Osteoblast (primary cell): ENCODE measurements around the gene FXR2. TPM values are rescaled to one million over a fixed set of nuclear protein-coding genes. Genes with fewer than 3 reads are reported as not detected.
"Not testable (repeated sequence)": the region's sequence is repeated elsewhere in the genome, so short reads cannot be mapped to it uniquely, and the experiment has no call there.

ENCODE experiments used
- DNase-seq: peaks from one replicate; pipeline ENCODE4 v3.0.0; 2011; ENCODE audit warnings: low spot score, mixed read lengths; ENCODE audit not compliant: insufficient read length; ENCODE audit errors: missing footprints
- H2AFZ ChIP-seq: 2 replicates; pipeline ENCODE4 v1.6.0; 2011; ENCODE audit warnings: mild to moderate bottlenecking, low read length
- H3K27ac ChIP-seq: 2 replicates; pipeline ENCODE4 v1.5.1; 2011; ENCODE audit warnings: mild to moderate bottlenecking, low read depth, low read length, moderate library complexity
- H3K27me3 ChIP-seq: 2 replicates; pipeline ENCODE4 v1.6.0; 2012; ENCODE audit warnings: mild to moderate bottlenecking, control low read depth, inconsistent platforms, low read length, moderate library complexity; ENCODE audit not compliant: insufficient read depth
- H3K36me3 ChIP-seq: 2 replicates; pipeline ENCODE4 v1.5.1; 2011; ENCODE audit warnings: mild to moderate bottlenecking, low read length, control low read depth, moderate library complexity; ENCODE audit not compliant: insufficient read depth
- H3K4me1 ChIP-seq: 2 replicates; pipeline ENCODE4 v1.5.1; 2011; ENCODE audit warnings: mild to moderate bottlenecking, low read length, control low read depth, moderate library complexity; ENCODE audit not compliant: insufficient read depth
- H3K4me2 ChIP-seq: 2 replicates; pipeline ENCODE4 v1.6.0; 2011; ENCODE audit warnings: mild to moderate bottlenecking, low read length; ENCODE audit not compliant: insufficient read depth
- H3K4me3 ChIP-seq: fragments of 200-600 bp; sonication (generic); 3 replicates; pipeline ENCODE4 v1.5.1; 2012; ENCODE audit warnings: mild to moderate bottlenecking, low read length, inconsistent platforms; ENCODE audit not compliant: insufficient read depth
- H3K79me2 ChIP-seq: 2 replicates; pipeline ENCODE4 v1.6.0; 2012; ENCODE audit warnings: mild to moderate bottlenecking, low read length, control low read depth, inconsistent platforms; ENCODE audit not compliant: insufficient read depth
- H3K9me3 ChIP-seq: 2 replicates; pipeline ENCODE4 v1.5.1; 2011; ENCODE audit warnings: low read depth, low read length, control low read depth
- H4K20me1 ChIP-seq: 2 replicates; pipeline ENCODE4 v1.6.0; 2012; ENCODE audit warnings: mild to moderate bottlenecking, low read length, control low read depth; ENCODE audit not compliant: insufficient read depth
- total RNA-seq: library from RNA; depleted of rRNA; stranded (reverse); fragments of >200 nt; gene quantifications from 2 replicates; pipeline ENCODE4 v1.2.3, GENCODE V29; 2012
- TF ChIP-seq, protein P1 (sequence below): IDR thresholded peaks from 2 replicates; pipeline ENCODE4 v1.5.1; 2011; ENCODE audit warnings: mild to moderate bottlenecking, low read depth, low read length, moderate library complexity; ENCODE audit errors: extremely low read depth

The FXR2 gene
- total RNA-seq, 1 donor: 42.7 TPM

GRCh38 chr17:7611635-7612293, 2.9 kb downstream of the FXR2 start:
- peak overlapping the region; percentile 62 for H3K4me2 ChIP-seq
- no peaks in the 10 kb centered on the region for H3K27me3 ChIP-seq
- H3K36me3 ChIP-seq: peaks cover 22% of the 10 kb centered on the region
- peaks cover 72% of the 10 kb centered on the region for H3K79me2 ChIP-seq
- TF ChIP-seq, protein P1, sequence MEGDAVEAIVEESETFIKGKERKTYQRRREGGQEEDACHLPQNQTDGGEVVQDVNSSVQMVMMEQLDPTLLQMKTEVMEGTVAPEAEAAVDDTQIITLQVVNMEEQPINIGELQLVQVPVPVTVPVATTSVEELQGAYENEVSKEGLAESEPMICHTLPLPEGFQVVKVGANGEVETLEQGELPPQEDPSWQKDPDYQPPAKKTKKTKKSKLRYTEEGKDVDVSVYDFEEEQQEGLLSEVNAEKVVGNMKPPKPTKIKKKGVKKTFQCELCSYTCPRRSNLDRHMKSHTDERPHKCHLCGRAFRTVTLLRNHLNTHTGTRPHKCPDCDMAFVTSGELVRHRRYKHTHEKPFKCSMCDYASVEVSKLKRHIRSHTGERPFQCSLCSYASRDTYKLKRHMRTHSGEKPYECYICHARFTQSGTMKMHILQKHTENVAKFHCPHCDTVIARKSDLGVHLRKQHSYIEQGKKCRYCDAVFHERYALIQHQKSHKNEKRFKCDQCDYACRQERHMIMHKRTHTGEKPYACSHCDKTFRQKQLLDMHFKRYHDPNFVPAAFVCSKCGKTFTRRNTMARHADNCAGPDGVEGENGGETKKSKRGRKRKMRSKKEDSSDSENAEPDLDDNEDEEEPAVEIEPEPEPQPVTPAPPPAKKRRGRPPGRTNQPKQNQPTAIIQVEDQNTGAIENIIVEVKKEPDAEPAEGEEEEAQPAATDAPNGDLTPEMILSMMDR: no peak
- peaks cover 23% of the 10 kb centered on the region for H3K4me1 ChIP-seq
- DNase-seq: peak; percentile 51
- H4K20me1 ChIP-seq: peaks cover 46% of the 10 kb centered on the region
- H3K4me3 ChIP-seq: peak overlapping the region; percentile 45
- no peaks in the 10 kb centered on the region for H3K9me3 ChIP-seq
- H3K27ac ChIP-seq: peak overlapping the region; percentile 39
- no peak overlapping the region for H2AFZ ChIP-seq

- Histone ChIP-seq H2AFZ (no peak overlapping the region), H3K36me3 (peaks cover 25% of the 10 kb centered on the region), H3K4me1 (peaks cover 23% of the 10 kb centered on the region), H3K4me2 (no peak overlapping the region), H3K27ac (no peak overlapping the region), H3K4me3 (no peak overlapping the region), H3K27me3 (no peaks in the 10 kb centered on the region), H3K79me2 (peaks cover 83% of the 10 kb centered on the region), H3K9me3 (no peaks in the 10 kb centered on the region), H4K20me1 (peaks cover 57% of the 10 kb centered on the region)
- no peak for DNase-seq
- TF ChIP-seq, protein P1: no peak
These were observed 4.1 kb downstream of the FXR2 start for GRCh38 chr17:7610641-7611040.

DNA sequence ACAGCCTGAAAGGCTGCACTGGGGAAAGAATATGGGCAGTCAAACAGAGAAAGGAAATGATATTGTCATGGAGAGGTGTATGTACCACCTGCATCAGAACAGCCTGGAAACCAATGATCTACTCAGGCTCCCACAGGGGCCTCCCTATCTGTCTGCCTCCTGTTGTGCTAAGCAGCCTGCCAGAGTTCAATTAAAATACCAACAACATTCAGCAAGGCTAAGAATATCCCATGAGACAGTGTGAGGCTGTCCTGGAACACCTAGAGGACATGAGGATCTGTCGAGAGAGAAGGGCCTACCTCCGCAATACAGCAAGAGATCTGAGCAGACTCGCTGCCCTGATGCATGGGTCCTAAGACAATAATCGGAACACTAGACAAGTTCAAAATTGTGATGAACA, 8.4 kb downstream of the FXR2 start:
- H3K4me1 ChIP-seq: no peaks in the 10 kb centered on the region
- H4K20me1 ChIP-seq: peaks cover 33% of the 10 kb centered on the region
- H3K27ac ChIP-seq: no peak overlapping the region
- no peak overlapping the region for H2AFZ ChIP-seq
- H3K9me3 ChIP-seq: no peaks in the 10 kb centered on the region
- no peak overlapping the region for H3K4me2 ChIP-seq
- H3K79me2 ChIP-seq: peaks cover 61% of the 10 kb centered on the region
- no peak for DNase-seq
- TF ChIP-seq, protein P1: no peak
- no peaks in the 10 kb centered on the region for H3K27me3 ChIP-seq
- H3K4me3 ChIP-seq: no peak overlapping the region
- H3K36me3 ChIP-seq: peaks cover 52% of the 10 kb centered on the region

GRCh38 chr17:7597561-7597960, 17.1 kb downstream of the FXR2 start:
- H3K4me1 ChIP-seq, H3K4me3 ChIP-seq, H3K27me3 ChIP-seq, H2AFZ ChIP-seq, DNase-seq, H3K79me2 ChIP-seq, H4K20me1 ChIP-seq, H3K4me2 ChIP-seq, H3K27ac ChIP-seq, H3K9me3 ChIP-seq: not testable (repeated sequence)
- peaks cover 78% of the 10 kb centered on the region for H3K36me3 ChIP-seq
